Left ventricle myocardium inferior (tissue), 1 donor: ENCODE data around the gene FMNL3. TPM values are rescaled to one million over a fixed set of nuclear protein-coding genes. Genes with fewer than 3 reads are reported as not detected.

ENCODE experiments used
- DNase-seq: peaks from one replicate; pipeline ENCODE4 v3.0.0-alpha.2; 2020
- H3K27ac ChIP-seq: fragments of 200-600 bp; replicated peaks from 2 replicates; pipeline ENCODE4 v1.8.0; 2021
- H3K27me3 ChIP-seq: fragments of 200-600 bp; 2 replicates; pipeline ENCODE4 v1.8.0; 2021; ENCODE audit warnings: low read depth
- H3K36me3 ChIP-seq: fragments of 200-600 bp; 2 replicates; pipeline ENCODE4 v1.8.0; 2021
- H3K4me1 ChIP-seq: fragments of 200-600 bp; 2 replicates; pipeline ENCODE4 v1.8.0; 2021
- H3K4me3 ChIP-seq: fragments of 200-600 bp; 2 replicates; pipeline ENCODE4 v1.8.0; 2021; ENCODE audit warnings: mild to moderate bottlenecking, moderate library complexity
- H3K9me3 ChIP-seq: fragments of 200-600 bp; replicated peaks from 2 replicates; pipeline ENCODE4 v1.8.0; 2021
- CTCF ChIP-seq: fragments of 200-600 bp; IDR thresholded peaks from 2 replicates; pipeline ENCODE4 v1.8.0; 2021; ENCODE audit warnings: antibody characterized with exemption, mild to moderate bottlenecking, borderline replicate concordance
- intact Hi-C: fragments of 100-400 bp; cut with micrococcal nuclease; formaldehyde crosslinking; loops from one replicate; pipeline ENCODE4 v1.11.0; 2022
- total RNA-seq: library from RNA; stranded (reverse); fragmentation: NEBNext Ultra II Directional; extraction: Animal tissue kit (Norgen Biotek cat#: 25700); gene quantifications from one replicate; pipeline ENCODE4 v1.2.1, GENCODE V29; 2021
- donor health status: DM: no; HTN: yes; CAD: no; lungs with severe emphysema.

The FMNL3 gene
- total RNA-seq, 1 donor from 2014 or later, result 10.4 TPM

- H3K4me3 ChIP-seq, result no peak overlapping the region
- no peaks in the 10 kb centered on the region for H3K36me3 ChIP-seq
- TF ChIP-seq CTCF, result no peak
- H3K27me3 ChIP-seq, result no peaks in the 10 kb centered on the region
- H3K27ac ChIP-seq, result peak overlapping the region; percentile 81
- peaks cover 63% of the 10 kb centered on the region for H3K4me1 ChIP-seq
- no peaks in the 10 kb centered on the region for H3K9me3 ChIP-seq
- intact Hi-C loops, result no loop called here
- no peak for DNase-seq
Measured at GRCh38 chr12:49696723-49697122, 10.5 kb downstream of the FMNL3 start.

GRCh38 chr12:49693931-49694444 is 13.2 kb downstream of the FMNL3 start:
- no peak overlapping the region for H3K27ac ChIP-seq
- no peaks in the 10 kb centered on the region for H3K27me3 ChIP-seq
- intact Hi-C loops, result no loop called here
- H3K9me3 ChIP-seq, result no peaks in the 10 kb centered on the region
- no peak for DNase-seq
- TF ChIP-seq CTCF, result no peak
- H3K36me3 ChIP-seq, result no peaks in the 10 kb centered on the region
- no peak overlapping the region for H3K4me3 ChIP-seq
- H3K4me1 ChIP-seq, result peaks cover 66% of the 10 kb centered on the region

- Histone ChIP-seq H3K4me3 (no peak overlapping the region), H3K4me1 (peaks cover 62% of the 10 kb centered on the region), H3K27ac (no peak overlapping the region), H3K27me3 (no peaks in the 10 kb centered on the region), H3K36me3 (no peaks in the 10 kb centered on the region), H3K9me3 (no peaks in the 10 kb centered on the region)
- DNase-seq, result no peak
- TF ChIP-seq CTCF, result no peak
- intact Hi-C loops, result no loop called here
Measured at GRCh38 chr12:49692851-49693250, 14.4 kb downstream of the FMNL3 start.

GRCh38 chr12:49689785-49690184 is 17.4 kb downstream of the FMNL3 start:
- no peaks in the 10 kb centered on the region for H3K9me3 ChIP-seq
- H3K4me1 ChIP-seq, result peaks cover 62% of the 10 kb centered on the region
- no peak overlapping the region for H3K27ac ChIP-seq
- no peak overlapping the region for H3K4me3 ChIP-seq
- H3K36me3 ChIP-seq, result no peaks in the 10 kb centered on the region
- no peak for DNase-seq
- intact Hi-C loops, result no loop called here
- no peaks in the 10 kb centered on the region for H3K27me3 ChIP-seq
- TF ChIP-seq CTCF, result no peak

GRCh38 chr12:49689237-49689636 is 18.0 kb downstream of the FMNL3 start:
- Histone ChIP-seq H3K27me3 (no peaks in the 10 kb centered on the region), H3K36me3 (no peaks in the 10 kb centered on the region), H3K27ac (no peak overlapping the region), H3K9me3 (no peaks in the 10 kb centered on the region), H3K4me1 (peaks cover 63% of the 10 kb centered on the region), H3K4me3 (no peak overlapping the region)
- TF ChIP-seq CTCF, result no peak
- intact Hi-C loops, result no loop called here
- DNase-seq, result no peak
